HK-2 (cell line): Measurements from ENCODE around the gene STN1.

Source experiments
- DNase-seq: peaks from one replicate; pipeline ENCODE4 v3.0.0-alpha.2; 2018; ENCODE audit not compliant: unreplicated experiment

The STN1 gene

GRCh38 chr10:103894441-103894864, 23.5 kb downstream of the STN1 start:
- no peak for DNase-seq

GRCh38 chr10:103893817-103894216, 24.2 kb downstream of the STN1 start:
- DNase-seq = no peak

- DNase-seq = no peak
Measured at GRCh38 chr10:103892181-103892580, 25.8 kb downstream of the STN1 start.

GRCh38 chr10:103890688-103891087, 27.3 kb downstream of the STN1 start:
- no peak for DNase-seq

- DNase-seq = peak; percentile 25
Measured at GRCh38 chr10:103890194-103890658, 27.8 kb downstream of the STN1 start.

GRCh38 chr10:103889121-103889720, 28.8 kb downstream of the STN1 start:
- no peak for DNase-seq

GRCh38 chr10:103888113-103888841, 29.7 kb downstream of the STN1 start:
- DNase-seq = peak; percentile 84

- DNase-seq = no peak
Measured at GRCh38 chr10:103885617-103886016, 32.4 kb downstream of the STN1 start.

- DNase-seq = peak; percentile 62
Measured at GRCh38 chr10:103884681-103885139, 33.3 kb downstream of the STN1 start.

- no peak for DNase-seq
Measured at GRCh38 chr10:103882285-103883007, 35.5 kb downstream of the STN1 start.

GRCh38 chr10:103881416-103882284, 36.3 kb downstream of the STN1 start:
- DNase-seq = no peak

GRCh38 chr10:103879831-103880230, 38.2 kb downstream of the STN1 start:
- DNase-seq = no peak

GRCh38 chr10:103879409-103879808, 38.6 kb downstream of the STN1 start:
- DNase-seq = no peak

GRCh38 chr10:103877861-103878260, 40.1 kb downstream of the STN1 start:
- no peak for DNase-seq

- DNase-seq = no peak
Measured at GRCh38 chr10:103876155-103876554, 41.8 kb downstream of the STN1 start.

GRCh38 chr10:103874730-103875129, 43.3 kb downstream of the STN1 start:
- no peak for DNase-seq

- no peak for DNase-seq
Measured at GRCh38 chr10:103872137-103872931, 45.6 kb downstream of the STN1 start.

- no peak for DNase-seq
Measured at GRCh38 chr10:103871006-103871405, 47.0 kb downstream of the STN1 start.

- no peak for DNase-seq
Measured at GRCh38 chr10:103870516-103870915, 47.5 kb downstream of the STN1 start.

- no peak for DNase-seq
Measured at GRCh38 chr10:103869336-103869735, 48.6 kb downstream of the STN1 start.

GRCh38 chr10:103868200-103868599, 49.8 kb downstream of the STN1 start:
- DNase-seq = no peak
